Activated CD4-positive, alpha-beta T cell treated with anti-CD3 and anti-CD28 coated beads for 1 hour (primary cell): ENCODE results near the gene GOLGA6B.
"Not testable (repeated sequence)": the region's sequence is repeated elsewhere in the genome, so short reads cannot be mapped to it uniquely, and the experiment has no call there.

Experiments
- DNase-seq: peaks from one replicate; pipeline ENCODE4 v3.0.0-alpha.2; 2020

GOLGA6B gene

DNA sequence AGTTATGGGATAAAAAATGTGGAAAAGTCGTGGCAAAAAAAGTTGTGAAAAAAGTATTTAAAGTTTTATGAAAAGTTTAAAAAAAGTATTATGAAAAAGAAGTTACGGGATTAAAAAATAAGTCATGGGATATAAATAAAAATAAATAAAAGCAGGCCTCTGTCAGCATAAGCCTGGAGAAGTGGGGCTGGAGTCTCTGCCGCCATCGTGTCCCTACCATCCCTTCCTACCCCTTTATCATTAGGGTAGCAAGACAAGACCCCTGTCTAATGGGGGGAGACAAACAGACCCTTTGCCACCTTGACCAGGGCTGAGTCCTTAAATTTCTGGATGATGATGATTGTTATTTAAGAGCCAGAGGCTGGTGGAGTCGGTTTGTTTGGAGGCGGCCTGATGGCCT lies 15.3 kb downstream of the GOLGA6B start:
- DNase-seq: not testable (repeated sequence)

DNA sequence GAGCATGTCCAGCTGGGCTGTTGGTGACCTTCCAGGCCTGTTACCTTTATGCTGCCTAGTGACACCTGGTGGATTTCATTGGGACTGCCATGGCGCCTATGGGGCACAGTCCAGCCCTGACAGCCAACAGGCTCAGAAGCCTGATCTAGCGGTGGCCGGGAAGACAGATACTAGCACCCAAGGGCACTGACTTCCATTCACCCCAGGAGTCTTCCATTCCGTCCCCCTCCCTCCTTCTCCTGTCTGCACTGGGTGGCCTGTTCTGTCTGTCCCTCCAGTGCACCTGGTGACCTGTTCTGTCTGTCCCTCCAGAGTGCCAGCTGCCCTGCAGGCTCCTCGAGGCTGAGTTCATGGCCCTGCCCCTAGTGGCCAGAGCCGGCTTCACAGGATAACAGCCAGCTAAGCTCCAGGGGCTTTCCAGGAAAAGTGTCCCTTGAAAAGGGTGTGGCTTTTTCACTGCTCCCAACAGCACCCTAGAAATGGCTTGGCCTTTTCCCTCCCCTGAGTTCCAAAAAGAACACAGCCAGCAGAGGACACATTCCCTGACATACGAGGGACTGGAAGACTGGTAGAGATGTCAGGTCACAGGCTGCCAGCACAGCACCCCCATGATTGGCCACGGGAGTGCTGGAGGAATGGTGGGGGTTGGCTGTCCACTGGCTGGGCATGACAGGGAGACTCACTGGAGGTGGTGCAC lies 16.3 kb downstream of the GOLGA6B start:
- peak; percentile 51 for DNase-seq

DNA sequence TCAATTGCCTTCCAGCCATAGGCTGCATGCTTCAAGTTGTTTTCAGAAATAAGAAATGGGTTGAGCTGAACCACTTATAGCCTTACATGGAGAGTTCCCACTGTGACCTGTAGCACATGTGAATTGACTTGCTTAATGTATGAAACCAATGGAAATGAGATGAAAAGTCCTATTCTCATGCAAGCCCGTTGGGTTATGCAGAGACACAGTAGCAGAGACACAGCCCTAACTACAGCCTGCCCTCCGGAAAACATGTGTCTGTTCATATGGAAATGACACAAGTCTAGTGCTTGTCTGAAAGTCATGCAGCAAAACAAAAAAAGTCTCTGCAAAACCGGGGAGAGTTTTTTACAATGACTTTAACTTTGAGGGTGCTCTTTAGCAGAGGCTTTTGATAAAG lies 17.0 kb downstream of the GOLGA6B start:
- no peak for DNase-seq

DNA sequence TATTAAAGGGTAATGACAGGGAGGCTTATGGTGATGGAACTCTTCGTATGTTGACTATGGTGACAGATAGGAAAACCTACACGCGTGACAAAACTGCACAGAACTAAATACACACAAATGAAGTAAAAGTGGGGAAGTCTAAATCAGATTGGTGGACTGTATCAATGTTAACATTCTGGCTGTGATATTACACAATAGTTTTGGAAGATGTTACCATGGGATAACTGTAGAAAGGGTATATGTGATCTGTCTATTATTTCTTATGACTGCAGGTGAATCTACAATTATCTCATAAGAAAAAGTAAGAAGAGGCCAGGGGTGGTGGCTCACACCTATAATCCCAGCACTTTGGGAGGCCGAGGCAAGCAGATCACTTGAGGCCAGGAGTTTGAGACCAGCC lies 22.3 kb downstream of the GOLGA6B start:
- no peak for DNase-seq

DNA sequence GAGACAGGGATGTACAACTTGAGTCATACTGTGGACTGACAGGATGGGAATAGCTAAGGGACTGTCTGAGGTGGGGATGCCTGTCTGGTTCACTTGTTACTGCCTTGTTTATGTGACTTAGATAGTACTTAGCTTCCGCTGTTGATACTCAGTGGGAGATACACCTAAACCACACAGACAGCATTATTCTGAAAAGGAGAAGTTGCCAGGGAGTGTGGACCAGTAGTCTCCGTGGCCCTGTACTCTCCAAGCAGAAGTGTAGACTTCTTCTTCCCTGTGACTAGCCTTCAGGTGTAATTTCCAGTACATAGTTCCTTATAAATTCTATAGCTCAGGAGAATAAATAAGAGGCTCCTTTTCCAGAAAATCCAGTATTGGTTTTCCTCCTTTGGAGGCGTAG lies 26.4 kb downstream of the GOLGA6B start:
- DNase-seq: no peak

DNA sequence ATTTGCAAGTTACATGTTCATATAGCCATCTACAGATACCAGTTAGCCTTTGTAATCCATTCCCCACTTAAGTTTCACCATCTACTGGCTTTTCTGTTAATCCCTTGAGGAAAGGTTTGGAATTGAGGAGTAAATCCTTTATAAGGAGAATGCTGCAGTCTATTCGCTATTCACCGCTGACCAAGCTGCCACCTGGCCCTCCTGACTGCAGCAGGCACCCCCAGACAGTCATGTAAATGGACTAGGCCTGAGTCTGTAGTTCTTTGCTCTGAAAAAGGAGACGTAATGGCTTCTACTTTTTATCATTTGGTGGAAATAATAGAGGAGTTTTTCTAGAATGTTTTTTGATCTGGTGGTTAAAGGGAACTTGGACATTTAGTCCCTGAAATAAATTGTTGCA lies 28.3 kb downstream of the GOLGA6B start:
- DNase-seq: no peak

DNA sequence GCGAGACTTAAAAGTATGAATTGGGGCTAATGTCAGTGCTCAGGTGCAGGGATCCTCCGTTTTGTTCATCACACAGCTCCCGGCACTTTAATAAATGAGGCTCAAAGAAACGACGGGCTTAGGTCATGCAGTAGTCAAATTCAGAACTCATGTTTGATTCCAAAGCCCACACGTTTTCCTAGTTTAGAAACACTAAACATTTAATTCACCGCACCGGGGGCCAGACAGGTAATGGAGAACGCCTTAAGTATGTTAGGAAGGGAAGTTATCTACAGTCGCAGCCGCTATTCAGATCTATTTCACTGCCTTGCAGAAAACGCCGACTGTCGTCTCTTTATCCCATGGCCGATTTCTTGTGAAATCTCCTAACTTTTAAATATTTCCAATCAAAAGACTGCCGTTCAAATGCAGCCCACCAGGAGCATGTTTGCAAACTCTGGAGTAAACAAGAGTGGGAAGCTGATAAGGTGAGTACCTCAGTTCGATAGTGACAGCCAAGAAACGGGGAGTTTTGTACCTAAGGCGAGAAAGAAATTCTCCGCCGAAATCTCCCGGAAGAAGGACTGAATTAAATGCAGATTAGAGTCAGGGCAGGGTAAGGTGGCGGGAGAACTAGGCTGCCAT lies 30.9 kb downstream of the GOLGA6B start:
- no peak for DNase-seq

DNA sequence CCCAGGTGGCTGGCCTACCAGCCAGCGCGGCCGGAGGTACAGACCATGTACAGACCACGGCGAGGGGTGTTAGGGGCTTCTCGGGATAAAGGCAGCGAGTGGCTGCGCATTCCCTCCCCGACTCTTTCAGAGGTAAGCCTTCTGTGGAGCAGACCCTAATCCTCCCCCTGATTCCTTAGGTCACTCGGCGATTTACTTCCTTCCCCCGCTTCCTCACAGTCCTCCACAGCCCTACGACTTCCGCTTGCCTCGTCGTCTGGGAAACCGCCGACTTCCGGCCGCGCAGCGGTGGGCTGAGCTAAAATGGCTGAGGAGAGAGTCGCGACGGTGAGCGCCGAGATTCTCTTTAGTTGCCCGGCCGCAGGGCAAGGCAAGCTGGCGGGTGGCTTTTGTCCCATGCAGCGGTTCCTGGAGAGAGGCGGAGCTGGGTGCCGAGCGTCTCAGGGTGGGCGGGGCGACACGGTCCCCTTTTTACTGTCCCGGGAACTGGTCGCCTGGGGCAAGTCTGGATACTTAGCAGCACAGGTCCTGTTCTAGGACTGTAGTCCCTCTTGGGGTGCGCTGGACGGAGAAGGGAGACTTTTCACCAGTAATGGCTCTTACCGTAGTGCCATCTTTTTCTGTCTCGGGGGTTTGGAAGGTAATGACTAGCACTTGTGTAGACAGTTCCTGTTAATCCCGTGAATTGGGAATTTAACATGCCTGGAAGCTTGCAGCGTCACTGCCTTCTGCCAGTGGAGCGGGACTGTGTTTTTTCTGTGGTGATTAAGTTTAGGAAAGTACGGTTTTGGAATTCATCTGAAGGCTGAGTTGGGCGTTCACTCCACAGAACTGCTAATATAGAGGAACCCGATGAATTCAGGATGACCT lies 31.7 kb downstream of the GOLGA6B start, which contains the start of the genes BBS4 and HIGD2B:
BBS4 (plus strand) TSS at position 283 of the 870 bp plus-strand sequence; CDS start at position 304, 21 bp downstream.
HIGD2B (minus strand) TSS at position 258 of the 870 bp plus-strand sequence. CDS start 9,808 bp downstream, outside the sequence.
- peak; percentile 74 for DNase-seq

DNA sequence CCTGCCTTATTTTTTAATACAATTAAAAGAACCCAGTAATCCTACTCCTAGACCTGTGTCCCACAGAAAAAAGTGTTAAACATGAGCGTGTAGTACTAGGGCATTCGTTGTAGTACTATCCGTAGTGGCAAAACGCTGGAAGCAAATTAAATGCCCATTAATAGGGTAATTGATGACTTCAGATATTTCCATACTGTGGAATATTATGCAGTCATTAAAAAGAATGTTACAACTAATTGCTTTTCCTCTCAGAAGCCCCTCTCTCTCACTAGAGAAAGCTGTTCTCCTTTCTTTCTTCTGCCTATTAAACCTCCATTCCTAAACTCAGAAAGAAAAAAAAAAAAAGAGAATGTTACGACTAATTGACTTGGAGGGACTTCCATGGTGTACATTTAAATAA lies 34.2 kb downstream of the GOLGA6B start:
- DNase-seq: no peak

DNA sequence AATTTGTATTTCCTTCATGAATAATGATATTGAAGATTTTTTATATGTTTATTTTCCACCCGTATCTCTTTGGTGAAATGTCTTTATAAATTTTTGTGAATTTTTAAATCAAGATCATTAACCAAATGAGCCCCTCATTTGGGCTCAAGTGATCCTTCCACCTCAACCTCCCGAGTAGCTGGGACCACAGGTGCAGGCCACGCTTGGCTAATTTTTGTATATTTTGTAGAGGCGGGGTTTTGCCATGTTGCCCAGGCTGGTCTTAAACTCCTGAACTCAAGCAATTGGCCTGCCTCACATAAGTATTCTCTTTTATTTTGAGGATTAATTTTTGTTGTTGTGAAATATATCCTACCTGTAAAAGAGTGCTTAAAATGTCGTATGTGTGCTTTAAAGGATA lies 36.4 kb downstream of the GOLGA6B start:
- DNase-seq: no peak

DNA sequence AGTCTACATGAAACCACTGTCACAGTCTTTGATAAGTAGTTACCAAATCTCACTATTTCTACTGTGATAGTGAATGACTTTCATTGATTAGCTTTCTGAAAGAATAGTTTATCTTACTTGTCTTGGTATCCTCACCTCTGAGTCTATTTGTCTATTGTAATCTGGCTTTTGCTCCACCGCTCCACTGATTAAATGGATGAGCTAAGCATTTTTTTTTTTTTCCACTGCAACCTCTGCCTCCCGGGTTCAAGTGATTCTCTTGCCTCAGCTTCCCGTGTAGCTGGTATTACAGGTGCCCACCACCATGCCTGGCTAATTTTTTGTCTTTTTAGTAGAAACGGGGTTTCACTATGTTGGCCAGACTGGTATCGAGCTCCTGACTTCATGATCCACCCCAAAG lies 44.4 kb downstream of the GOLGA6B start:
- no peak for DNase-seq

DNA sequence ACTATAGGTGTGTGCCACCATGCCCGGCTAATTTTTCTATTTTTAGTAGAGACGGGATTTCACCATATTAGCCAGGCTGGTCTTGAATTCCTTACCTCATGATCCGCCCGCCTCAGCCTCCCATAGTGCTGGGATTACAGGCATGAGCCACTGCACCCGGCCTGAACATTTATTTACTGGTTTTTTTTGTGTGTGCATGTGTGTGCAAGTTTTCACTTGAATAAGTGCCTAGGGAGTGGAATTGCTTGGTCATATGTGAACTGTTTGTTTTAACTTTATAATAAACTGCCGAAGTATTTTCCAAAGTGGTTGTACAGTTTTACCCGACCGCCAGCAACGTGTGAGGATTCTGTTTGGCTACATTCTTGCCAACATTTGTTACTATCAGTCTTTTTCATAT lies 45.6 kb downstream of the GOLGA6B start:
- no peak for DNase-seq

DNA sequence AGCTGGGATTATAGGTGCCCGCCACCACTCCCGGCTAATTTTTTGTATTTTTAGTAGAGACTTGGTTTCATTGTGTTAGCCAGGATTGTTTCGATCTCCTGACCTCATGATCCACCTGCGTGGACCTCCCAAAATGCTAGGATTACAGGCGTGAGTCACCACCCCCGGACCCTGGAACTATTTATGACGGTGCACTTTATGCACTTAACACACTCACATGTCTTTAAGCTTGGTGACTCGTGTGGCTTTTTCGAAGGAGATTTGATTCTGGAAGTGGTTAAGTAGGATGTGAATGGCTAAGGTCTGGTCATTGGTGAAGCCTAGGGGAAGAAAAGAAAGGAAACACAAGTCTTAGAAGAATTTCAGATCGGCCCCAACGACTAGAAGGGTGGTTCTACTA lies 51.8 kb downstream of the GOLGA6B start:
- DNase-seq: no peak

DNA sequence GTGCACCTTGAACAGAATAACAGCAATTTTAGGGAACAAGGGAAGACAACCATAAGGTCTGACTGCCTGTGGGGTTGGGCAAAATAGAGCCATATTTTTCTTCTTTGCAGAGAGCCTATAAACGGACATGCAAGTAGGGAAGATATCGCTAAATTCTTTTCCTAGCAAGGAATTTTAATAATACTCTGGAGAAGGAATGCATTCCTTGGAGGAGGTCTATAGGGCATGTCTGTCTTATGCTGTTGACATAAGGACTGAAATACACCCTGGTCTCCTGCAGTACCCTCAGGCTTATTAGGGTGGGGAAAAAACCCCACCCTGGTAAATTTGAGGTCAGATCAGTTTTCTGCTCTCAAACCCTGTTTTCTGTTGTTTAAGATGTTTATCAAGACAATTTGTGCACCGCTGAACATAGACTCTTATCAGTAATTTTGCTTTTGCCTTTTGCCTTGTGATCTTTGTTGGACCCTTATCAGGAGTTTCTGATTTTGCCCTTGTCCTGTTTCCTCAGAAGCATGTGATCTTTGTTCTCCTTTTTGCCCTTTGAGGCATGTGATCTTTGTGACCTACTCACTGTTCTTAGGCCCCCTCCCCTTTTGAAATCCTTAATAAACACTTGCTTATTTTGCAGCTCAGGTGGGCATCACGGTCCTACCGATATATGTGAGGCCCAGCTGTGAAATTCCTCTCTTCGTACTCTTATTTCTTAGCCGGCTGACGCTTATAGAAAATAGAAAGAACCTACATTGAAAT lies 54.2 kb downstream of the GOLGA6B start:
- not testable (repeated sequence) for DNase-seq
